ENCODE measurements around the gene PLCB1.

PLCB1 gene

GRCh38 chr20:8196096-8196495 lies 64.0 kb downstream of the PLCB1 start:
- H2AFZ ChIP-seq (ENCODE audit: low read length), result no peak overlapping the region
- no peak overlapping the region for H3K27ac ChIP-seq (ENCODE audit: low read depth, low read length, poor library complexity, severe bottlenecking)
- no peaks in the 10 kb centered on the region for H3F3A ChIP-seq (ENCODE audit: insufficient read depth, low read length)
- peaks cover 3% of the 10 kb centered on the region; the same call in 1 of the 2 replicates for H3K9me3 ChIP-seq (ENCODE audit: low read length)
- no peak overlapping the region for H3K4me3 ChIP-seq (ENCODE audit: low read depth, low read length, poor library complexity, severe bottlenecking)
- no peaks in the 10 kb centered on the region for H3K79me2 ChIP-seq (ENCODE audit: insufficient read depth, low read length)
- H4K20me1 ChIP-seq (ENCODE audit: insufficient read depth, low read length), result no peaks in the 10 kb centered on the region
- no peak overlapping the region for H3K4me2 ChIP-seq (ENCODE audit: low read length)
- no peak overlapping the region for H3K9ac ChIP-seq (ENCODE audit: low read length)
- H3K27me3 ChIP-seq (ENCODE audit: insufficient read depth, low read length), result no peaks in the 10 kb centered on the region
- H3K36me3 ChIP-seq (ENCODE audit: insufficient read depth, low read length), result no peaks in the 10 kb centered on the region
- H3K4me1 ChIP-seq (ENCODE audit: insufficient read depth, low read length, severe bottlenecking), result no peaks in the 10 kb centered on the region
- TF ChIP-seq EZH2 (IDR thresholded peaks at IDR 0.05; ENCODE audit: borderline replicate concordance, low read length), result no peak
- TF ChIP-seq, protein P1, sequence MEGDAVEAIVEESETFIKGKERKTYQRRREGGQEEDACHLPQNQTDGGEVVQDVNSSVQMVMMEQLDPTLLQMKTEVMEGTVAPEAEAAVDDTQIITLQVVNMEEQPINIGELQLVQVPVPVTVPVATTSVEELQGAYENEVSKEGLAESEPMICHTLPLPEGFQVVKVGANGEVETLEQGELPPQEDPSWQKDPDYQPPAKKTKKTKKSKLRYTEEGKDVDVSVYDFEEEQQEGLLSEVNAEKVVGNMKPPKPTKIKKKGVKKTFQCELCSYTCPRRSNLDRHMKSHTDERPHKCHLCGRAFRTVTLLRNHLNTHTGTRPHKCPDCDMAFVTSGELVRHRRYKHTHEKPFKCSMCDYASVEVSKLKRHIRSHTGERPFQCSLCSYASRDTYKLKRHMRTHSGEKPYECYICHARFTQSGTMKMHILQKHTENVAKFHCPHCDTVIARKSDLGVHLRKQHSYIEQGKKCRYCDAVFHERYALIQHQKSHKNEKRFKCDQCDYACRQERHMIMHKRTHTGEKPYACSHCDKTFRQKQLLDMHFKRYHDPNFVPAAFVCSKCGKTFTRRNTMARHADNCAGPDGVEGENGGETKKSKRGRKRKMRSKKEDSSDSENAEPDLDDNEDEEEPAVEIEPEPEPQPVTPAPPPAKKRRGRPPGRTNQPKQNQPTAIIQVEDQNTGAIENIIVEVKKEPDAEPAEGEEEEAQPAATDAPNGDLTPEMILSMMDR (IDR thresholded peaks at IDR 0.05; ENCODE audit: low read length), result no peak
- no peaks in the 10 kb centered on the region for H3K9me2 ChIP-seq (ENCODE audit: low read depth, low read length)

- Histone ChIP-seq H3K27ac (ENCODE audit: low read depth, low read length, poor library complexity, severe bottlenecking) (no peak overlapping the region), H3K9me3 (ENCODE audit: low read length) (no peaks in the 10 kb centered on the region), H3K4me2 (ENCODE audit: low read length) (no peak overlapping the region), H3K4me1 (ENCODE audit: insufficient read depth, low read length, severe bottlenecking) (no peaks in the 10 kb centered on the region), H3K27me3 (ENCODE audit: insufficient read depth, low read length) (no peaks in the 10 kb centered on the region), H3K9ac (ENCODE audit: low read length) (no peak overlapping the region), H3K9me2 (ENCODE audit: low read depth, low read length) (no peaks in the 10 kb centered on the region), H2AFZ (ENCODE audit: low read length) (no peak overlapping the region), H3F3A (ENCODE audit: insufficient read depth, low read length) (no peaks in the 10 kb centered on the region), H3K4me3 (ENCODE audit: low read depth, low read length, poor library complexity, severe bottlenecking) (no peak overlapping the region), H3K79me2 (ENCODE audit: insufficient read depth, low read length) (no peaks in the 10 kb centered on the region), H4K20me1 (ENCODE audit: insufficient read depth, low read length) (no peaks in the 10 kb centered on the region), H3K36me3 (ENCODE audit: insufficient read depth, low read length) (no peaks in the 10 kb centered on the region)
- TF ChIP-seq, protein P1 (IDR thresholded peaks at IDR 0.05; ENCODE audit: low read length), result no peak
- TF ChIP-seq EZH2 (IDR thresholded peaks at IDR 0.05; ENCODE audit: borderline replicate concordance, low read length), result no peak
Observed at GRCh38 chr20:8200220-8200619, 68.2 kb downstream of the PLCB1 start.

GRCh38 chr20:8203366-8203765 lies 71.3 kb downstream of the PLCB1 start:
- H3K79me2 ChIP-seq (ENCODE audit: insufficient read depth, low read length), result no peaks in the 10 kb centered on the region

More at GRCh38 chr20:8203366-8203765, 71.3 kb downstream of the PLCB1 start:
- no peak overlapping the region for H3K9ac ChIP-seq (ENCODE audit: low read length)
- no peaks in the 10 kb centered on the region for H3K36me3 ChIP-seq (ENCODE audit: insufficient read depth, low read length)
- H3K27ac ChIP-seq (ENCODE audit: low read depth, low read length, poor library complexity, severe bottlenecking), result no peak overlapping the region
- H3K4me3 ChIP-seq (ENCODE audit: low read depth, low read length, poor library complexity, severe bottlenecking), result no peak overlapping the region
- no peak overlapping the region for H2AFZ ChIP-seq (ENCODE audit: low read length)
- H3K9me2 ChIP-seq (ENCODE audit: low read depth, low read length), result no peaks in the 10 kb centered on the region
- H4K20me1 ChIP-seq (ENCODE audit: insufficient read depth, low read length), result no peaks in the 10 kb centered on the region
- H3F3A ChIP-seq (ENCODE audit: insufficient read depth, low read length), result no peaks in the 10 kb centered on the region
- H3K4me1 ChIP-seq (ENCODE audit: insufficient read depth, low read length, severe bottlenecking), result no peaks in the 10 kb centered on the region
- TF ChIP-seq, protein P1 (IDR thresholded peaks at IDR 0.05; ENCODE audit: low read length), result no peak
- no peak for TF ChIP-seq EZH2 (IDR thresholded peaks at IDR 0.05; ENCODE audit: borderline replicate concordance, low read length)
- H3K27me3 ChIP-seq (ENCODE audit: insufficient read depth, low read length), result no peaks in the 10 kb centered on the region
- H3K4me2 ChIP-seq (ENCODE audit: low read length), result no peak overlapping the region
- no peaks in the 10 kb centered on the region for H3K9me3 ChIP-seq (ENCODE audit: low read length)
